Psoas muscle (tissue), 8 donors: Measurements from ENCODE around the gene GPC1. TPM values are rescaled to one million over a fixed set of nuclear protein-coding genes. Genes with fewer than 3 reads are reported as not detected.

Experiments
- ATAC-seq, 4 donors: fragments of 200-7000 bp; cut with Tn5 transposase; one replicate each; pipeline ENCODE4 v1.9.1; 2020; ENCODE audit warnings: moderate library complexity in 3 of 4, mild to moderate bottlenecking in 2 of 4
- DNase-seq, 2 donors: peaks; one replicate each; pipeline ENCODE4 v3.0.0-alpha.2; 2020
- H3K27ac ChIP-seq: fragments of 200-600 bp; one replicate; pipeline ENCODE4 v1.8.0; 2022
- H3K27me3 ChIP-seq, 3 donors: fragments of 200-600 bp in 1 of 3; one replicate each; pipeline versions ENCODE4 v1.6.1 to v1.8.0; 2013 to 2022; ENCODE audit warnings: low read length in 2 of 3, mild to moderate bottlenecking in 2 of 3, moderate library complexity in 1 of 3; ENCODE audit not compliant: insufficient read depth in 3 of 3
- H3K36me3 ChIP-seq, 2 donors: fragments of 200-600 bp in 1 of 2; one replicate each; pipeline versions ENCODE4 v1.6.1 to v1.8.0; 2013 to 2022; ENCODE audit warnings: low read depth in 1 of 2, mild to moderate bottlenecking in 1 of 2, moderate library complexity in 1 of 2; ENCODE audit not compliant: insufficient read depth in 1 of 2
- H3K4me1 ChIP-seq: fragments of 200-600 bp; one replicate; pipeline ENCODE4 v1.8.0; 2022
- H3K4me3 ChIP-seq: fragments of 200-600 bp; one replicate; pipeline ENCODE4 v1.8.0; 2022; ENCODE audit warnings: mild to moderate bottlenecking
- H3K9me3 ChIP-seq: fragments of 200-600 bp; one replicate; pipeline ENCODE4 v1.8.0; 2022
- CTCF ChIP-seq: fragments of 200-600 bp; IDR thresholded peaks from one replicate; pipeline ENCODE4 v1.8.0; 2022; ENCODE audit warnings: antibody characterized with exemption
- WGBS, 3 donors: extraction: QIAGEN DNeasy Blood & Tissue Kit; methylation state at CpG; one replicate each; pipeline versions ENCODE4 v1.1.6 to v1.1.7; 2013; 5-methylcytosine and 5-hydroxymethylcytosine counted together
- intact Hi-C, 2 donors: fragments of 100-400 bp; cut with DNase I; formaldehyde crosslinking; loops; one replicate each; pipeline versions ENCODE4 v1.11.0 to v1.14.2; 2022
- polyA plus RNA-seq, 3 donors: library from polyadenylated mRNA; stranded (reverse); fragments of 200-250 nt; gene quantifications; one replicate each; pipeline ENCODE4 v1.2.3, GENCODE V29; 2013
- total RNA-seq, 4 donors: library from RNA; stranded (reverse); fragmentation: NEBNext Ultra II Directional in 2 of 4; extraction: Animal tissue kit (Norgen Biotek cat#: 25700) in 2 of 4; gene quantifications; one replicate each; pipeline versions ENCODE4 v1.2.1 to v1.2.4, GENCODE V29; 2021 to 2023
- donor health status: healthy with polysubstance abuse.
- donor health status: DM: no; HTN: no; CAD: no; lungs with moderate emphysema.
- donor health status: Bipolar disorder and iron deficiency.
- donor health status: healthy.
- donor health status: DM: yes; HTN: yes; CAD: no.
- donor health status: DM: no; HTN: no; CAD: no.
- donor health status: DM: no; HTN: no; CAD: no.
- donor health status: DM: yes; HTN: yes; CAD: no.

GPC1 gene
- total and polyA plus RNA-seq, 7 donors = 85.4 to 180 (median 116) TPM

- DNase-seq (no peak), ATAC-seq (no peak)
- 91 to 93% (median 93%) methylated on average over 9 of the region's 9 CpGs for WGBS, 3 donors
- intact Hi-C loops = no loop called here
- Histone ChIP-seq H3K27ac (no peak overlapping the region), H3K4me3 (no peak overlapping the region), H3K36me3 (no peaks in the 10 kb centered on the region), H3K4me1 (no peaks in the 10 kb centered on the region), H3K27me3 (no peaks in the 10 kb centered on the region), H3K9me3 (no peaks in the 10 kb centered on the region)
- TF ChIP-seq CTCF = no peak
Measured at GRCh38 chr2:240407090-240407489, 28.4 kb upstream of the GPC1 start.

GRCh38 chr2:240410004-240410403, 25.5 kb upstream of the GPC1 start:
- Histone ChIP-seq H3K9me3 (no peaks in the 10 kb centered on the region), H3K27ac (no peak overlapping the region), H3K4me3 (no peak overlapping the region), H3K36me3 (no peaks in the 10 kb centered on the region), H3K4me1 (no peaks in the 10 kb centered on the region), H3K27me3 (no peaks in the 10 kb centered on the region)
- ATAC-seq = no peak
- DNase-seq = no peak
- TF ChIP-seq CTCF = no peak
- intact Hi-C loops = no loop called here
- 87 to 89% (median 88%) methylated on average over 8 of the region's 8 CpGs for WGBS, 3 donors

DNA sequence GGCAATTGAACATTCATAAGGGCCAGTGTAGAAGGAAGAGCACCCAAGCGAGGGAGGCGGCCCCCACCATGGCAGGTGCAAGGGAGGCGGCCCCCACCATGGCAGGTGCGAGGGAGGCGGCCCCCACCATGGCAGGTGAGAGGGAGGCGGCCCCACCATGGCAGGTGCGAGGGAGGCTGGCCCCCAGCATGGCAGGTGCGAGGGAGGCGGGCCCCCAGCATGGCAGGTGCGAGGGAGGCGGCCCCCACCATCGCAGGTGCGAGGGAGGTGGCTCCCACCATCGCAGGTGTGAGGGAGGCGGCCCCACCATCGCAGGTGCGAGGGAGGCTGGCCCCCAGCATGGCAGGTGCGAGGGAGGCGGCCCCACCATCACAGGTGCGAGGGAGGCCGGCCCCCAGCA, 24.7 kb upstream of the GPC1 start:
- intact Hi-C loops = no loop called here
- no peak for ATAC-seq
- no peak for TF ChIP-seq CTCF
- Histone ChIP-seq H3K36me3 (no peaks in the 10 kb centered on the region), H3K9me3 (no peaks in the 10 kb centered on the region), H3K27me3 (no peaks in the 10 kb centered on the region), H3K4me1 (no peaks in the 10 kb centered on the region), H3K4me3 (no peak overlapping the region), H3K27ac (no peak overlapping the region)
- no peak for DNase-seq
- WGBS, 3 donors = 86 to 93% (median 92%) methylated on average over 14 to 21 of the region's 21 CpGs

- no peaks in the 10 kb centered on the region for H3K4me1 ChIP-seq
- peak in 1 of 2 donors; percentile 43 for DNase-seq
- H3K27me3 ChIP-seq = no peaks in the 10 kb centered on the region
- 80 to 81% (median 81%) methylated on average over 25 to 28 of the region's 28 CpGs for WGBS, 3 donors
- no peak overlapping the region for H3K4me3 ChIP-seq
- H3K36me3 ChIP-seq = no peaks in the 10 kb centered on the region
- no peaks in the 10 kb centered on the region for H3K9me3 ChIP-seq
- H3K27ac ChIP-seq = no peak overlapping the region
- intact Hi-C loops = no loop called here
- peak in 1 of 4 donors; percentile 36 for ATAC-seq
- no peak for TF ChIP-seq CTCF
Measured at GRCh38 chr2:240411261-240412160, 24.0 kb upstream of the GPC1 start.
